Effector CD4-positive, alpha-beta T cell (primary cell): ENCODE results near the gene GNAO1.

Experiments used
- DNase-seq: peaks from one replicate; pipeline ENCODE4 v3.0.0-alpha.2; 2020

GNAO1 gene

DNA sequence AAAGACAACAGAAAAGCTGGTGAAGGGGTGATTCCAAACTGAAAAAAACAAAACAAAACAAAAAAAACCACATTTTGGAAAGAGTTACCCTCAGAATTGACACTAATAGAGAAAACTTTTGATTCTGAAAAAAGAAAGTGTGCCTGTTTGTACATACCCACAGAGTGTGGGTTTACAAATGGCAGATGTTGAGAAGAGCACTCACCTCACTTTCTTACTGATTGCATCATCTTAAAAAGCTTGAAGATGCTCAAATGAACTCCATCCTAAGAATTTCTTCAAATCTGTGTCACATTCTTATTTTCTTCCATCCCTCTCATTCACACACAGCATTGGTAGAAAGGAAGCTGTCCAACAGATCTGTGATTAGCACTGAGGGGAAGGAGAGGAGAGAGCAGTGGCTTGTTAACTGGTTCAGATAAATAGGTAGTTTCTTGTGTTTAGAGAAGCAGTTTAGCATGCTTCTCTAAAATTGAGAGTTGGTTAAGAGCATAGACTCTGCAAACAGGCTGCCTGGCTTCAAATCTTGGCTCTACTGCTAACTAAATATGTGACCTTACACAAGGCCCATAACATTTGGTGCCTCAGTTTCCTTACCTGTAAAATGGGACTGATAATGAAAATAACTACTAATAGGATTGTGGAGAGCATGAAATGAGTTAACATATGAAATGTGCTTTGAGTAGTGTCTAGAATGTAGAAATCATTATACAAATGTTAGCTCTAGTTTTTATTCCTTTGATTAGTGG lies 6.9 kb downstream of the GNAO1 start:
- no peak for DNase-seq

DNA sequence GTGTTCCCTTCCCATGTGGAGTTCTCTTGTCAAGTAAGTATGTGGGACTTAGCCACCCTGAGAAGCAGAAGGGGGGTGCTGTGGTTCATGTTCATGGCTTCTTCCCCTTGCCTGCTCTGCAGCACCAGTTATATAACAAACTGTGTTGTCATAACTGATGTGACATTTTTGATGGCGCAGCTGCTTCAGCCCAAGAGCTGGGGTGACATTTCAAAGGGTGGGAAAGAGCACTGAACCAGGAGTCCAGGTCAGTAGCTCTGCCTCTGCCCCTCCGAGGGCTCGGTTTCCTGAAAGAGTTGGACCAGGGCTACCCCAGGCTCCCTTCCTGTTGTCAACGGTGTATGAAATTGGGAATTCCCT lies 7.4 kb downstream of the GNAO1 start:
- DNase-seq = no peak

DNA sequence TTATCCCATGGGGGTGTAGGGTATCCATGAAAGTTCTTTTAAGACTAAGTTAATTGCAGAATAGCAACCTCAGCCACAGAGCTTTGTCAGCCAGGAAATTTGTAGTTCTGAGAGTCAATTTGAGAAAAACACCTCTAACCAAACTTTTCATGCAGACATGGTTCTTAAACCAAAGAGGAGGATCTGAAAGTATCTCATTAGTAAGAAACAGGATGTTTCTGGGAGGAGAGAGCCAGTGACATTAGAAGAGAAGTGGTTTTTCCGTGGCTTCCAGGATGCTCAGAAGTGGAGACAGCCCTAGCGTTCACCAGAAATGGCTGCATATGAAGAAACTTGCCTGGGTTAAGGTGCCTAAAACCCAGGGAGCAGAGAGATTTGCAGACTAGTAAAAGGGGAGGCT lies 7.9 kb downstream of the GNAO1 start:
- DNase-seq = no peak

DNA sequence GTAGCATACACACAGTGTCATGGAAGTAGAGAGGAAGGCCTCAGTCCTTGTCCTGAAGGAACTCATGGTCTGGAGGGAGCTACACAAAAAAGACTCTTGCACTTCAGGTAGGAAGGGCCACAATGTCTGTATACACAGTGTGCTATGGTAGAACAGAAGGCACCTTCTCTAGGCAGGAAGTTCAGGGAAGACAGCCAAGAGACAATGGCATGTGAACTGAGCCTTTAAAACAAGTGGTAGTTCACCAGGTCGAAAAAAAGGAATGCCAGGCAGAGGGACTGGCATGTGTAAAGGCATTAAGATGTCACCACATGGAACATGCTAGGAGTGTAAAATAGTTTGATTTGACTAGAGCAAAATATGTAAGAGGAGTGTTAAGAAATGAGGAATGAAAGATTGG lies 9.7 kb downstream of the GNAO1 start:
- no peak for DNase-seq

DNA sequence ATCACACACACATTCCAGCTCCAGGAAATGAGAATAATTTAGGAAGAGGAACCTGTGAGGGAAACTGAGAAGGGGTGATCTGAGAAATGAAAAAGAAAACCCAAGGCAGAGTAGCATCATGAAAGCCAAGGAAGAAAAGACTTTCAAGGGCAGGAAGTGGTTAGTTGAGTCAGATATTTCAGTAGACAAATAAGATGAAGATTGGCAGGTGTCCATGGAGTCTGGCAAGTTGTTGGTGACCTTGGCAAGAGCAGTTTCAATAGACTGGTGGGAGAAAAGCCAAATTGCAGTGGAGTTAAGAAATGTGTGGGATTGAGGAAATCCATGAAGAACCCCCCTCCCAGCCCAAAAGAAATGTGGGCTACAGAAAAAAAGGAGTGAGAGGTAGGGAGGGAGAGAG lies 10.7 kb downstream of the GNAO1 start:
- DNase-seq = peak; percentile 9

DNA sequence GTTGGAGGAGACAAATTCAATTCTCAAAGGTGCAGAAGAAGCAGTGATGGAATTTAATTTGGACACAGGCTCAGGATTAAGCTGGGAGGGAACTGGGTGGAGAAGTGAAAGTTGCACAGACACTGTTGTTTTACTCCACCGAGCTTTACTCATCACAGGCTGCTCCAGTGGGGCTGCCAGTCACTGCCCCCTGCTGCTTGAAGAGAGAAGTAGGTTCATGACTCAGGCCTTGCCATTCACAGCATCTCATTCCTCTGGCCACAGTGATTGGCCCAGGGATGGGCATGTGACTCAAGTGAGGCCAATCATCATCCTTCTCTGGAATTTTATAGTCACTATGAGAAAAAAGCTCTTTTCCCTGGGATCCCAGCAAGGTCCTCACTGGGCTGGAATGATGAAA lies 11.8 kb downstream of the GNAO1 start:
- DNase-seq = peak; percentile 23

DNA sequence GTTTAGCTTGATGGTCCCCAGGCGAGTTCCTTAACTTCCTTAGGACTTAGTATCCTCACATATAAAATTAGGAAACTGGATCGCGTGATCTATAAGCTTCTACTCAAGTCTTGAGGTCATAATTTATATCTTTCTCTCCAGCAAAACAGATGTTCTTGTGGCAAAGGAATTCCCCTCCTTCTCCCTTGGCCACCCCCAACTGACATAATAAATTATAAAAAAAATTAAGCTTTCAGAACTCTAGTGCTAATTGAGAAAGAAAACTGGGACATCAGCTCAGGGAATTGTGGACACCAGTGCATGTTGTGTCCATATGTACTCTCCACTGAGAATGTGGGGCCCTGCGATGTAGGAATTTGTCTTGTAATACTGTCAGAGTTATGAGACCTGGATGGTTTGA lies 13.5 kb downstream of the GNAO1 start:
- no peak for DNase-seq

DNA sequence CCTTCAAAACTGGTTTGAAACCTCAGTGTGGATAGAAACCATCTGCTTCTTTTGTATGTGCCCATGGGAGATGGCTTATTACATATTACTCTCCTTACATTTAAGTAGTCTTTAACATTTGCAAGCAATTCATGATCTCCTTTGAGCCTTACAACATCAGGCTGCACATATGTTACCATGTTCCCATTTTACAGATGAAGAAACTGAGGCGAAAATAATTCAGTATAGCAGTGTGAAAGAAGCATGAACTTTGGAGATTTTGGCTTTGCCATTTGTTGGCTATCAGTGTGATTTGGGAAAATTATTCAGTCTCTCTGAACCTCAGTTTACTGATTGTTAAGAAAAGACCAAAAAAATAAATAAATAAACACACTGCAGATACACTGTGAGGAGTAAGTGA lies 15.7 kb downstream of the GNAO1 start:
- no peak for DNase-seq

DNA sequence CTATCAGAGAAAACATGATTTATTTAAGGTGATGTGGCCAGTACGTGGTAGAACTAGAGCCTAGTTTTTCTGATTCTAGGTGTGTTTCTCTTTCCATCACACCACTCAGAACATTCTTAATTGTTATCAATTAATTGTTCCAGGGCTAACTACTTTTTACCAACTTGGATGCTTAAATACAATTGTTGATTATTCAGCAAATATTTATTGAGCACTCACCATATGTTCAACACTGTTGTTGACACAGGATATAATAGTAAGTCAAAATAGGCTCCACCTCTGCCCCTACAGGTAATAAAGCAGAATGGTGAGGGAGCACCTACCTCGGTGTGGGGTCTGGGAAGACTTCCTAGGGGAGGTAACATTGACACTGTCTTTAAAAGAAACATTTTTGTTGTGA lies 16.1 kb downstream of the GNAO1 start:
- DNase-seq = no peak

DNA sequence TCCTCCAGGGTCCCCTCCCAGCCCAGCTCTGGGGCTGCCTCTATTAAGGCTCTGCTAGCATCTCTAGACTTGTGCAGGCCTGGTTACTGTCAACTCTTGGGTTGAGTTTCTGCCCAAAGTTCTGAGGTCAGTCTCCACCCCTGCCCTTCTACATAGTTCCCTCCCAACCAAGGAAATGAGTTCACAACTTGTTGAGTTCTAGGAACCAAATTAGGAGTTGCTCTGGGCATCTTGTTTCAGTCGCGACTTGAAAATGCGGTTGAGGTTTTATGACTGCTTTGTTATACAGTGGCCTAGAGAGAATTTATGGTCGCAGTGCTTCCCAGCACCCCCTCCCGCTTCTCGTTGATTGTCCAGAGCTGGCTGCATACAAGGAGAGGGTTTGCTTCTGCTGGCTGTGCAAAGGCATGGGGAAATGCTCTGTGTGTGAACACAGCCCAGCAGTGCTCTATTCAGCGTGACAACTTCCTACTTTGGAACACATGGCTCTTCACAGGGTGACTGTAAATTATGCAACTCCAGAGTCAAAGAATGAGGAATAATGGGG lies 20.2 kb downstream of the GNAO1 start:
- no peak for DNase-seq

DNA sequence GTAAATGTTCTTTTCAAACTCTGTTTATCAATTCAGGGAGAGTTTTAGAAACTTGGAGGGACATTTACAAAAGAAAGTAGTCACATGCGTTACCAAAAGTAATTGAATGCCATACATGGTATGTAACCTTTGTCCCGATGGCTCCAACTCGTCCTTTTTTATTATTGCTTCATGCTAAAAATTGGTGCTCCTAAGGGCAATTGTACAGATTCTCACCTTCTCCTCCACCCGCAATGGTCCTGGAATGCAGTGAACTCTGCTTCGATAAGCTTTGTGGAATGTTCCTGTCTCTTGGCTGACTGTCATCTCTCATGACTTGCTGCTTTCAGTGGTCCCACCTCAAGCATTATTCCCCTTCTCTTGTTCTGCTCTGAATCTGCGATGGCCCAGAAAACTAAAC lies 20.9 kb downstream of the GNAO1 start:
- DNase-seq = no peak

DNA sequence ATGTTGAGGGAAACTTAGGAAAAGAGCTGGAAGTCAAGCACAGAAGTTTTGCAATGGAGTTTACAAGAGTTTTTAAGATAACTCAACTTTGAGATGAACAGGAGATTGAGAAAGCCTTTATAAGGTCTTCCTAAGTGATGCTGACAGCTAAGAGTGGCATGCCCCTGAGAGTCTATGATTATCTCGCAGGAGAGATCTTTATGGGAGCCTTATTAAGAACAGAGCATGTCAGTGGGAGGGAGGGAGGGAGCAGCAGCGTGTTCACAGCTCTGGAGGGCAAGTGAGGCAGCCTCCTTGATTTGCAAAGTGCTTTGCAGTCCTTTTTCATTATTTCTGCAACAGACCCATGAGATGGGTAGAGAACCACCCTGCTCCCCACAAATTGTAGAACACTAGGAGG lies 30.7 kb downstream of the GNAO1 start:
- no peak for DNase-seq

DNA sequence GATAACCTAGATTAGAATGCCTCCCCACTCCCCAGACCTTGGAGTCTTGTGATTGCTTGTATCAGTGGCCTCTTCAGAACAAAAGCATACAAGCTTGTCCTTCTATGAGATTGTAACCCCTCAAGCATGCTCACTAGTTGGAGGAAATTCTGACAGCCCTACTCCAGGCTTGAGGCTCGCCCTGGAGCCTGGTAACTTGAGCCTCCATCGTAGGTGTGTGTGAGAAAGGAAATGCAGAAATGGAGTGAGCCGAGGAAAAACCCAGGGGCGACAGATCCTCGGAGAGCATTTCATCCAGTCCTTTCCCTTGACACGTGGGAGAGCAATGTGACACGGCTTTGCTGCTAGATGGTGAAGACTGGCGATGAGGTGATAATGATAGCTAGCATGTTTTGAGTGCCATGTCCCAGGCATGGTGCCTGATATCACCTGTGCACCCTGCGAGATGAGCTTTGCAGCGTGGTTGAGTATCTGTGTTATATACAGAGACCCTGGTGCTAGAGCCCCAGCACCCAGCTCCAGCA lies 31.2 kb downstream of the GNAO1 start:
- no peak for DNase-seq

DNA sequence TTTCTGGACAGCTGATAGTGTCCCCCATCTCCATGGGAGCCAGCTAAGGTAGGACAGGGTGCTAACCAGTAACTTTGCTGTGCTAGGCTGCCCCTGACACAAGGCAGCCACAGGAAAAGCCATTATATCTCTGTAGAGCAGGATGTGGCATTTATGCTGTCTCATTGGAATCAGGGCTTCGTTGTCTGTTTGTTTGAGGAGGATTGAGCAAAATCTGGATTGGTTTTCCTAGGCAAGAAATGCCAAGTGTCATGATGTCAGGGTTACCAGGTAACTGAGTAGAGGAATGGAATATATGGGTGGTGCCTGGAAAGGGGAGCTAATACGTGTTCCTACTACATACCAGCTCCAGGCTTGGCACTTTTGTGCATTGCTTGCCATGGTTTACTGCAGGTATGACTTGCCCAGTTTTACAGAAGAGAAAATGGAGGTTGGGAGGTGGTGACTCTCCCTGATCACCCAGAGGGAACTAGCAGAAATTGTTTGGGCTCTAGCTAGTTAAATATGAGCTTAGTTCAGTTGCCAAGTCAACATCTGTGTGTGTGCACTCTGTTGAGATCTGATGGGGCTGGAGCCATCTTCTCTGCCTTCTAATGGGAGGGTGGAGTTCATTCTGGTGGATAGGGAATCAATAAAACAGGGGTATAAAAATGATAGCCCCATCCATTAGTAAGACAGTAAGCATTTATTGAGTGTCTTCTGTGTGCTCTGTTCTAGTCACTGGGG lies 33.9 kb downstream of the GNAO1 start:
- no peak for DNase-seq

DNA sequence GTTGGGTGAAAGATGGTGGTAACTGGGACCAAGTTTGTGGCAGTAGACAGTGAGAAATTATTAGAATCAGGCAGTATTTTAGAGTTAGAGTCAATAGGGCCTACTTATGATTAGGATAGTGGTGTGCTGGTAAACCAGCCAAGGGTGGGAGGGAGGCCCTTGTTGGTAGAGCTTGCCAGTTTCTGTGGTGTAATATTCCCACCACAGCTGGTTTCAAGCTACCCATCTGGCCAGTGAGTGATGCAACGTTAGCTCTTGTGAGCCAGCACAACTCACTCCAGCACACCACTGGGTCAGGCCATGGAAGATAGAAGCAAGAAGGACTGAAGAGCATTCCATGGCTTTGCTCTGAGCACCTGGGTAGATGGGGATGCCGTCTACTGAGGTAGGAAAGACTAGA lies 34.9 kb downstream of the GNAO1 start:
- no peak for DNase-seq

DNA sequence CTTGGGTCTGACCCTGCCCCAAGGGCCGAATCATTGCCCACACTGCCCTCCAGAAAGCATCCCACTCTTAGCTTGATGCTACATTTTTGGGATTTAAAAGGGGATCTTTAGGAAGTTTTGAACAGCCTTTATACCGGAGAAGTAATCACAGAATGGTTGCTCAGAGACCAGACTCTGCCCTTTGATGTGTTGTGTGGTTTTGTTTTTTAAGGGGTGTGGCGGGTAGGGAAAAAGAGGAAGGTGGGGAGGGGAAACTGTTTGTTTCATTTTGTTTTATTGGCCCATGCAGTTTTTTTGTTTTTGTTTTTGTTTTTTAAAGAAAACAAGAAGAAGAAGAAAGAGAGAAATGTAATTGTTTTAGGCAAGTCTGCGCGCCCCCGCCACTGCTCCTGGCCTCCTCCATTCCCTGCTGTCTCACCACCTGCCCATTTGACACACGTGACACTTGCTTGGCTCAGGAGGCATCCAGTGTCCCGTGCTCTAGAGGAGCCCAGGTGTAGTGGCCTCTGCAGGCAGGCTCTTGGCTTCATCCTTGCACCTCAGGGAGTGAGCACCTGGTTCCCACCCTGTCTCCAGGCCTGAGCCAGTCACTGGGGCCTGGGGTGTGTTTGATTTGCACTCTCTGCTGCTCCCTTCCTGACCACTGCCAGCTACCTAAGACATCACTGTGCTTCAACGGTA lies 35.7 kb downstream of the GNAO1 start:
- DNase-seq = no peak

DNA sequence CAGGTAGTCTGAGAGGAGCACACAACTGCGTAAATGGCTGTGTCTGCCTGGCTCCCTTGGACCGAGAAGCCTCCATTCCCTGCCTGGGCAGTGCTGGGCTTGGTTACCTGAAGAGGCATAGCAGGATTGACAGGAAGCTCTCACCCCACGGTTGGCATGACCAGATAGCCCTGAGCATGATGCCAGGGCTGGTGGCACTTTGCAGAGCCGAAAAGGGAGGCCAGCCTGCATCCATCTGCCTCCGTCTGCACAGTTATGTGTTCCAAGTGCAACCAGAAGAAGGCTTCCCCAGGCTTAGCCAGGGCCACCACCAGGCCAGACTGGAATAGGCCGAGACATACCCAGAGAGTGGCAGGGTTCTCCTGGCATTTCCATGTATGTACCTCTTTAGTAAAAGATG lies 36.6 kb downstream of the GNAO1 start:
- DNase-seq = no peak

DNA sequence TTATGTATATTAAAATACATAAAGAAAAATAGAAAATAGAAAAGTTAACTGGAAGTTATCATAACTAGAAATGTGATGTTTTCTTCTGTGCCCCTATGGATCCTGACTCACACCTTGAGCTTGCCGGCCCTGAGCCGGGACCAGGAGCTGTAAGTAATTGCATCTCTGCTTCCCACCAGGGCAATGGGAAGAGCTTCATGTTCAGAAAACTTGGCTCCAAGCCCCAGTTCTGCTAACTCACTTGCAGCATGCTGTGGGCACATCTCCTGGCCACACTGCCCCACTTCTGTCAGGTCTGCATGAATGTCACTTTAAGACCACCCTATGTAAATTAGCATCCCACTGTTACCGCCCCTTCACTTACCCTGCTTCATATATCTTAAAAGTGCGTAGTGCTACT lies 37.2 kb downstream of the GNAO1 start:
- no peak for DNase-seq

DNA sequence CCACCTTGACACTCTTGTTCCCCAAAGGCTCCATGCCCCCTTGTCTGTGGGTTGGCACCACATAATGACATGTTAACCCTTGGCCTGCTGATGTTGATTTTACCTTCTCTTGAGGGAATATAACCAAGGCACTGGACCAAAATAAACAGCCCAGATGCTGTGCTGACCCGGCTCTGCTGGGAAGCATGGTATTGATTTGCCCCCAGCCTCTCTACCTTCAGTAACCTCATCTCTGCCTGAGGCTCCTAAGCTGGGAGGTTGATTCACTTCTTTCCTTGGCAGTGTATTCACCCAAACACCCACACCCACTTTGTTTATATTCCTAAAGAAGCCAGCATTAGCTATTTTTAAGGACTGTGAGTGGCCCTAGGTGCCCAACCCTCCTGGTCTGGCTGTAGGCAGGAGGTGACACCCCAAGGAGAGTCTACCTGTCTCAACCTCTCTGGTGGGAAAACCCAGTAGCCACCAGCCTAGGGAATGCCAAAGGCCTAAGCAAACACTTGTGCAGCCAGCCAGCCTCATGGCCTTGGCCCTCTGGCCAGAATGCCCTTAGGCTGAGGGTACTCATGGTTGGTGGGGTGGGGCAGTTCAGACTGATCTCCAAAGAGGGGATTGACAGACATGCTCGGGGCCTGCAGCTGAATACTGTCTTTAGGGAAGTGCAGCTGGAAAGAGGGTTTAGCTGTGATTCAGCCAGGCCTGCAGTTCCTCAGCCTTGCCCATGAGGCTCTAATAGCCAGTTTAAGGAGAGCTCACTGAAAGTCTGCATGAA lies 42.7 kb downstream of the GNAO1 start:
- DNase-seq = no peak

DNA sequence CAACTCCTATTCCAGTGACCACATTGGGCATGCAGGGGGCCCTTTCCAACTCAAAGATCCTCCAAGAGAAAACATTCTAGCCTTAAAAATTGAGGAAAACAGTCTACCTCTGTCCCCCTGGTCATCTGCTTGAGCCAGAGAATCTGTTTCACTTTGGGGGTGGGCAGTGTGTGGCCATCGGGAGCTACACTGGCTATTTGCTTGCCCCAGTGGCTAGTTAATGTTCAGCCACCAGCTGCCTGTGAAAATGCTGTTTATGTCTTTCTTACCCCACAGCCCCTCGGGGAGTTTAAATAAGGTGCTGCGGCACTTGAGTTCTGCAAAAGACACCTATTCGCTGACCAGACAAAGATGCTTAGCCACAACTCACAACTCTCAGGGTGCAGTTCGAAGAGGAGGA lies 43.4 kb downstream of the GNAO1 start:
- no peak for DNase-seq

DNA sequence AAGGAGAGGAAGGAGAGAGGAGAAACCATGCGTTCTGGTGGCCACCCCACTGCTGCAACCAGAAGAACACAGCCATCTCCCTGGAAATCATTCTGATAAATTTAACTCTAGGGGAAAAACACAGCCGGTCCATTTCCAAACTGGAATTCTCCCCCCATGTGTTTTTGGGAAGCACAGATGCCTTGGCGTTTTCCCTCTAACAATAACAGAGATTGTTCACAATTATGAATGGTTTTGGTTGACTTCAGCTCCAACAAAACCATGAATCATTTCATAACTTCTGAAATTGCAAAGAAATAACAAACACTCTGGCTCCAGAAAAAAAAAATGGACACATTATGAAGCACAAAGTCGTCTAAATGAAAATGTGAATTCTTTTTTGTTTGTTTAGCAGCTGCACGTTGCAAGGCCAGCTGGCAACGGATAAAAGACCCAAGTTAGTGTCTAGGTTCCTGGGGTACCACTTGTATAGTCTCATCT lies 46.2 kb downstream of the GNAO1 start:
- no peak for DNase-seq

DNA sequence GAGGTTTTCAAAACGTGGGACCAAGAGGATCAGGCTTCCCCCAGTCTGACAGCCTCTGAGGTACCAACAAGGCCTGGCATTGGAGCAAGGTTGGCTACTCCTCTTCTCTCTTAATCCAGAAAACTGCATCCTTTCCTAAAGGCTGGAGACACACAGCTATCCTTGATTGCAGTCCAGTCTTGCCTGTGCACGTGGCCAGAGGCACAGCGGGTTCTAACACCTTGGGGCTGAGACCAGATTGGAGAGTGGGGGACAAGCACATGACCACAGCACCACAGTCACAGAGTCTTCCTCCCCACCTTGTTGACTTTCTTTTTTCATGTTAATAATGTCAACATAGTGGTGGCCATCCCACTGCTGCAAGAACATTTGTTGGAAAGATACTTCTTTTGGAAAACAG lies 46.9 kb downstream of the GNAO1 start:
- DNase-seq = no peak

DNA sequence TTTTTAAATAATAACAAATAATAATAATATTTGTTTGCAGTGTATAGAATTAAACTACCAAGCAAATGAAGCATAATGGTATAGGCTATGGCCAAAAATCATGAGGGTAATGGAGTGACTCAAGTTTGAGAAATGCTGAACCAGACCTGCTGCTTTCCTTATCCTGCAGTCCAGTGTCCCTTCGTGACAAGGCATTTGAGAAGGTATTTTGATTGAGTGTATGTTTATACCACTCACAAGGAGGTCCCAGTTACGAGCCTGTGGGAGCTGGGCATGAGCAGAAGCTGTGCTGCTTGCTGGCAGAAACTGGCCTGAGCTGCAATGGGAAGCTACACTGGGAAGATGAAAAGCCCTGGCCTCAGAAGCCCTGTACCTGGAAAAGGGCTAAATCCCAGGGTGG lies 50.3 kb downstream of the GNAO1 start:
- no peak for DNase-seq
